Duodenal mucosa (tissue), 2 donors: Measurements from ENCODE around the gene ARHGAP32.

ENCODE experiments used
- H3K27ac ChIP-seq: one replicate; pipeline ENCODE4 v1.7.0; 2013; ENCODE audit warnings: low read depth, low read length
- H3K27me3 ChIP-seq, 2 donors: one replicate each; pipeline ENCODE4 v1.7.0; 2013; ENCODE audit warnings: low read length in 2 of 2, control low read depth in 1 of 2; ENCODE audit not compliant: insufficient read depth in 2 of 2, control insufficient read depth in 1 of 2
- H3K36me3 ChIP-seq, 2 donors: one replicate each; pipeline ENCODE4 v1.7.0; 2013; ENCODE audit warnings: low read length in 2 of 2, control low read depth in 1 of 2; ENCODE audit not compliant: insufficient read depth in 2 of 2, control insufficient read depth in 1 of 2
- H3K4me1 ChIP-seq, 2 donors: one replicate each; pipeline ENCODE4 v1.7.0; 2013; ENCODE audit warnings: low read length in 2 of 2, control low read depth in 1 of 2; ENCODE audit not compliant: insufficient read depth in 2 of 2, control insufficient read depth in 1 of 2
- H3K4me3 ChIP-seq, 2 donors: one replicate each; pipeline ENCODE4 v1.7.0; 2013; ENCODE audit warnings: low read length in 2 of 2, low read depth in 1 of 2
- H3K9ac ChIP-seq, 2 donors: one replicate each; pipeline ENCODE4 v1.7.0; 2013; ENCODE audit warnings: low read length in 2 of 2, low read depth in 1 of 2
- H3K9me3 ChIP-seq, 2 donors: one replicate each; pipeline ENCODE4 v1.7.0; 2013; ENCODE audit warnings: low read length in 2 of 2, control low read depth in 1 of 2; ENCODE audit not compliant: control insufficient read depth in 1 of 2

Gene ARHGAP32

DNA sequence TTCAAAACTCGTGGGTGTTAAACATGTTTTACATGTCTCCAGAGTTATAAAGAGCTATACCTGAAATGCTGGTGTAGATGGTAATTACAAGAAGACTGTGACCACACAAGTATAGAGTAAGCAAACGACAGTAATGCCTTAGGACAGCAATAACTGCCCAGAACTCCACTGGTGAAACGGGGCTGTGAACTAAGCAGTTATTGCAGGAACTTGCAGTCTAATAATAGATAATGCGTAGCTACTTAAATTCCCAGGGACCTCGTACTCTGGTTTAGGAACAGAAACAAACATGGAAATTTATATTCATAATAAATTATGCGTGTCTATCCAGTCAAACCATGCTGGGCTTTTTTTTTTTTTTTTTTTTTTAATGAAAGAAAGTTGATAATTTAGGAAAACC, 224.5 kb downstream of the ARHGAP32 start:
- H3K4me3 ChIP-seq = no peak overlapping the region
- peaks cover 39 to 57% of the 10 kb centered on the region in 2 donors for H3K36me3 ChIP-seq
- no peak overlapping the region for H3K9ac ChIP-seq
- H3K4me1 ChIP-seq = peaks cover 5% of the 10 kb centered on the region in 2 donors
- no peak overlapping the region for H3K27ac ChIP-seq
- H3K27me3 ChIP-seq = no peaks in the 10 kb centered on the region
- no peaks in the 10 kb centered on the region for H3K9me3 ChIP-seq

DNA sequence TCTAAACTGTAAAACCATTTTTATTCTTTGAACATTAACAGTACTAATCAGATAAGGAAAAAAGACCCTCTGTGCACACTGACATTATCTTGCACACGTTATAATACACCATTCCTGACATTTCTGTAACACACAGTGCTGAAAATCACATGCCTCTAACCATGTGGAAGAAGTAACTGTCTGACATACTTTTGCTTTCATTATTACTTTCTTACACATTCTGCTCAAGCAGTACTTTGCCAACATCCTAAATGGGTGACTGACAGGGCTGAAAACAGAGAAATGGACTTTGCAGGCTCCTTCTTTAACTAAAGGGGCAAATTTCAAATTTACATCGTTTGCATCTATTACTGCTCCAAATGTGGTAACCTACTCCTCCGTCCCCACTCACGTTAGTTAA, 226.6 kb downstream of the ARHGAP32 start:
- Histone ChIP-seq H3K9ac (no peak overlapping the region), H3K9me3 (no peaks in the 10 kb centered on the region), H3K27me3 (no peaks in the 10 kb centered on the region), H3K4me1 (peaks cover 5% of the 10 kb centered on the region in 2 donors), H3K4me3 (no peak overlapping the region), H3K36me3 (peaks cover 21 to 43% of the 10 kb centered on the region in 2 donors), H3K27ac (no peak overlapping the region)

DNA sequence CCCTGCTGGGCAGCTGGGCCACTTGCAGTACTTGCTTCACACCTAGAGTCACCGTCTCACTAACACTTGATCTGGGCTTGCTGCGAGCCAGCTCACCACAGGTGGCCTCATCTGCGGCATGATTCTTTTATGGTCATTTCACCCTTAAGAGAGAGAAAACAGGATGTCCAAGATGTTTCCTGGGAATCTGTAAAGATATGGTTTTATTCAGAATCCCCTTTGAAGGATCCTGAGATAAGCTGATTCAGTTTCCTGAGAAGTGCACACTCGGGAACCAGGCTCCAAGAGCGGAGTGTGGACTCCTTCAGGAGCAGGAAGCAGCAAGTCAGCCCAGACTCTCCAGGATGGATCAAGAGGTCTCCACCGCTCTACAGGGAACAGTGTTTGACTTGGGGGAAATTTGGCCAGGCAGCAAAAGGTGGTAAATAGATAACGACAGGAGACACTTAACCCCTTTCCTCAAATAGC, 227.6 kb downstream of the ARHGAP32 start:
- Histone ChIP-seq H3K27me3 (no peaks in the 10 kb centered on the region), H3K27ac (no peak overlapping the region), H3K9ac (no peak overlapping the region), H3K4me3 (no peak overlapping the region), H3K36me3 (peaks cover 11 to 40% of the 10 kb centered on the region in 2 donors), H3K9me3 (no peaks in the 10 kb centered on the region), H3K4me1 (peaks cover 5% of the 10 kb centered on the region in 2 donors)

DNA sequence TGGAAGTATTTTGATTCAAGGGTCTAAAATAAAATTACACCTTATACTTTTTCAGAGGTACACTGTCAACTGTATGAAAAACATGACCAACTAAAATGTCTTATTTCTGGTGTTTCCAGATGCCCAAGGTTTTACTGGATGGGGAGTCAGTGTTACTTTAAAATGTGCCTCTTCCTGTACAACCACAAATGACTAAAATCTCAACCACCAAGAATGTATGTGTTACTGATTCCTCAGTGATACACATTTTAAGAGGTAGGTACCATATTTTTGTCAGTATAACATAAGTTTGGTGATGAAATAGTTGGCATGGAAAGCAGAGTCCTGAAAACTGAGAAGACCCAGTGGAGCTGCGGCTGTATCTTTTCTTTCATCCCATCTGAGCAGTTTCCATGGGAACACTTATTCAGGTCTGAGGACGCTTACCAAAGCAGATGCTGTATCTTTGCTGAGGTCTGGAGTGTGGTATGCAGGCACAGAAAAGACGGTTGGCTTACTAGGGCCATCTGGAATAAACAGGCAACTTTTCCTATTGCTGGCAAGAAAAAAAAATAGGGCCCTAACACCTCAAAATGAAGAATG, 228.3 kb downstream of the ARHGAP32 start:
- Histone ChIP-seq H3K9ac (no peak overlapping the region), H3K4me3 (no peak overlapping the region), H3K27ac (no peak overlapping the region), H3K9me3 (no peaks in the 10 kb centered on the region), H3K4me1 (peaks cover 5% of the 10 kb centered on the region in 2 donors), H3K27me3 (no peaks in the 10 kb centered on the region), H3K36me3 (peaks cover 4 to 33% of the 10 kb centered on the region in 2 donors)

DNA sequence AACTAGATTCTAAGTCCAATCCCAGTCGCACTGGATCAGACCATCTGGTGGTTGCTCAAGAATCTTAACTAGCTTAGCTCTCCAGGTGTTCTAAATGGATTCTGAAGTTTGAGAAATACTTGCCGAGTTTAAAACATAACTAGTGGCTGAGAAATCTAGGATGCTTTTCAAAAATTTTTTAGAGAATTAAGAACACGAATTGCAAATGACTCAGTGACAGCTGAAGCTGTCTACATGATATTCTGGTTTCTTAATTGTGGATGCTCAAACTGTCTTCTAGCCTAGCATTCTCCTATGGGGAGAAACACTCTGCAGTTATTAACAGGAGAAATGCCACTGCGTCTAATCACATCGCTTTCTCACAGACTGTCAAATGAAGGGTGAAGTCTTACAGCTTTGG, 229.2 kb downstream of the ARHGAP32 start:
- Histone ChIP-seq H3K4me1 (peaks cover 5% of the 10 kb centered on the region in 2 donors), H3K9me3 (no peaks in the 10 kb centered on the region), H3K9ac (no peak overlapping the region), H3K27ac (no peak overlapping the region), H3K27me3 (no peaks in the 10 kb centered on the region), H3K36me3 (peaks cover 4 to 26% of the 10 kb centered on the region in 2 donors), H3K4me3 (no peak overlapping the region)

DNA sequence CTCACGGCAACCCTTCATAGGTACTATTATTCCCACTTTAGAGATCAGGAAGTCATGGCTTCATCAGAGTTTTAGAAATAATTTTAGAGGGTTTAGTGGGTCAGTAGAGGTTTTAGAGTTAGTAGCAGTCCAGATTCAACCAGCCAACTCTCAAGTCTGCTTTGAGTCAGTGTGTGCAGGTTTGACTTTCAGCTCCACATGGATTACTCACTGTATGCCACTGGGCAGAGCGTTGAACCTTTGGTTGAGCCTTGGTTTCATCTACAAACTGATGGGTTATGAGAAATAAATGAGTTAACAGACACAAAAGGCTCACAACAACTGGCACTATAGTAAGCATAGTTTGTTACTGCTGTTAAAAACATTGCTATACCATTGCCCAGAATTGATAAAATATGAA, 230.5 kb downstream of the ARHGAP32 start:
- H3K9ac ChIP-seq = no peak overlapping the region
- peaks cover 4 to 21% of the 10 kb centered on the region in 2 donors for H3K36me3 ChIP-seq
- no peaks in the 10 kb centered on the region for H3K9me3 ChIP-seq
- no peaks in the 10 kb centered on the region for H3K27me3 ChIP-seq
- H3K4me3 ChIP-seq = no peak overlapping the region
- no peak overlapping the region for H3K27ac ChIP-seq
- H3K4me1 ChIP-seq = peaks cover 5% of the 10 kb centered on the region in 2 donors

DNA sequence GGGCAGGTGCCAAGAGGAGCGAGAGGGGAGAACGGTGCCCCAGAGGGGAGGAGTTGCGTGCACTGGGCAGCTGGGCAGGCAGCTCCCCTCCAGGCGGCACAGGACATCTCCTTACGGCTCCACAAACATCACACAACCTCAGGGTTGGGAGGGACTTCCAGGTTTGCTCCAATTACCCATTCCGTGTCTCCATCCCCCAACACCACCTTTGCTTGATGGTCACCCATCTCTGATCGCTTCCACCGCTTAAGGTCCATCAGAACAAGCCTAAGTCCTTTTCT, 235.0 kb downstream of the ARHGAP32 start:
- H3K9me3 ChIP-seq = no peaks in the 10 kb centered on the region
- no peak overlapping the region for H3K9ac ChIP-seq
- no peak overlapping the region for H3K4me3 ChIP-seq
- peaks cover 0 to 12% of the 10 kb centered on the region in 2 donors for H3K36me3 ChIP-seq
- no peaks in the 10 kb centered on the region for H3K4me1 ChIP-seq
- H3K27me3 ChIP-seq = no peaks in the 10 kb centered on the region
- H3K27ac ChIP-seq = no peak overlapping the region

DNA sequence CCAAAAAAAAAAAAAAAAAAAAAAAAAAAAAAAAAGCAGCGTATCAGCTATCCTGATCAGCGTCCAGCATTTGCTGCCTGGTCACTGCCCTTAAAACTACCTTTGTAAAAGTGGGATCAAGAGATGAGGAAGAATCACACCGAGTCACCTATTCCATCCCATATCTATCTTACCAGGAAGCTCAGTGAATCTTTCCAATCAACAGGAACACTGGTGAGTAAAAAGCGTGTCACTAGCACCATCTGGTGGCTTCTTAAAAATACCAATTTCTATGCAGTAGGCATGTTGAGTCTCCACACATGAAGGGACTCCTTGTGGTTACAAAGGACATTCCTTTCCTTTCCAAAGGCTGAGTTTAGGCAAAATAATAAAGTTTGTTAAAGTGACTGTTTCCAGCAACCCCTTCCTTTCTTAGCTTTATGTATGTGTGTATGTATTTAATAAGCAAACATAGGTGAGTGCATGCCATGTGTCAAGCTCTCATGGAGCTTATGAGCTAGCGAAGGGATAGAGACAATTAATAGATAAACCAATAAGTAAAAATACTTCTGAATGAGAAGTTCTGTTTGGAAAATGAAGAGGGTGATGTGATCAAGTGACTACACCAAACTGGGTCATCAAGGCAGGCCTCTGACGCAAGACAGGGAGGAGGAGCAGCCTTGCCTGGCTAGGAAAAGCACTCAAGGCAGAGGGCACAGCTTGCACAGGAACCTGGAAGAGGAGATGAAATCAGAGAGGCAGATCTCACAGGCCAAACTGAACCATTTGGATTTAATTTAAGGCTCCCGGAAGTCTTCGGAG, 235.5 kb downstream of the ARHGAP32 start:
- Histone ChIP-seq H3K4me1 (no peaks in the 10 kb centered on the region), H3K27me3 (no peaks in the 10 kb centered on the region), H3K36me3 (peaks cover 0 to 12% of the 10 kb centered on the region in 2 donors), H3K9ac (no peak overlapping the region), H3K27ac (no peak overlapping the region), H3K4me3 (no peak overlapping the region), H3K9me3 (no peaks in the 10 kb centered on the region)

DNA sequence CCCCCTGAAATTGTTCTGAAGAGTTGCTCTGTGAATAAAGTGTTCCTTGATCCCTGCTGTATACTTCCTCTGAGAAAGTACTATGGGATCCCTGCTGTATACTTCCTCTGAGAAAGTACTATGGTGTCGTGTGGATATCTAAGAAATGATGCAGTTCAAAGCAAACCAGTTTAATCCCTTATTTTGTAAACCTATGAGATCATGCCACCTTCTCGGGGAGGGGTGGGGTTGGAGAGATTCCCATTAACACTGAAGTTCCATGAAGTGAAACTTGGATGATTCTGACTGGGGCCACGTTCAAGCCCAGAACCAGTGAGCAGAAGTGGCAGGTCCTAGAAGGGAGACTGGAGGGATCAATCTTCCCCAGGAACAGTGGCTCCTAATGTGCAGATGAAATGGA, 236.5 kb downstream of the ARHGAP32 start:
- no peak overlapping the region for H3K27ac ChIP-seq
- peaks cover 0 to 7% of the 10 kb centered on the region in 2 donors for H3K36me3 ChIP-seq
- H3K4me3 ChIP-seq = no peak overlapping the region
- H3K4me1 ChIP-seq = no peaks in the 10 kb centered on the region
- H3K27me3 ChIP-seq = no peaks in the 10 kb centered on the region
- H3K9ac ChIP-seq = no peak overlapping the region
- H3K9me3 ChIP-seq = no peaks in the 10 kb centered on the region

DNA sequence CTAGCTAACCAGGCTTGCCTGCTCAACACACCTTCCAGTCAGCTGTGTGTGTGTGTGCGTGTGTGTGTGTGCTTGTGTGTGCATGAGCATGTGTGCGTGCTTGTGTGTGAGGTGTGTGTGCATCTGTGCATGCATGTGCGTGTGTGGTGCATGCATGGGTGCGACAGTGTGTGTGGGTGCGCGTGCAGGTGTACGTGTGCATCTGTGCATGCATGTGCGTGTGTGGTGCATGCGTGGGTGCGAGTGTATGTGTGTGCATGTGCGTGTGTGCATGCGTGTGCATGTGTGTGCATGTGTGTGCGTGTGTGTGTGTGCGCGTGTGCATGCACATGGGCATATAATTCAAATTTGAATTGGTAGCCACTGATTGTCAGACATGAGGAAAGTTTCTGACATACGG, 239.0 kb downstream of the ARHGAP32 start:
- H3K9me3 ChIP-seq = no peaks in the 10 kb centered on the region
- no peaks in the 10 kb centered on the region for H3K36me3 ChIP-seq
- no peak overlapping the region for H3K9ac ChIP-seq
- no peak overlapping the region for H3K4me3 ChIP-seq
- no peaks in the 10 kb centered on the region for H3K4me1 ChIP-seq
- H3K27me3 ChIP-seq = no peaks in the 10 kb centered on the region
- H3K27ac ChIP-seq = no peak overlapping the region
